GM23248 (cell line): ENCODE data around the gene HNRNPH1. TPM values are rescaled to one million over a fixed set of nuclear protein-coding genes. Genes with fewer than 3 reads are reported as not detected.

Experiments
- DNase-seq: peaks from one replicate; pipeline ENCODE4 v3.0.0-alpha.2; 2015
- H2AFZ ChIP-seq: fragments of 200-600 bp; sonication (generic); 2 replicates; pipeline ENCODE4 v1.6.1; 2016; ENCODE audit warnings: antibody characterized with exemption
- H3F3A ChIP-seq: fragments of 200-600 bp; sonication (generic); 2 replicates; pipeline ENCODE4 v1.6.1; 2016; ENCODE audit warnings: mild to moderate bottlenecking, antibody characterized with exemption, mixed run types; ENCODE audit not compliant: insufficient read depth
- H3K27ac ChIP-seq: fragments of 200-600 bp; sonication (generic); 2 replicates; pipeline ENCODE4 v1.5.1; 2016; ENCODE audit warnings: mild to moderate bottlenecking
- H3K27me3 ChIP-seq: fragments of 200-600 bp; sonication (generic); replicated peaks from 2 replicates; pipeline ENCODE4 v1.6.1; 2016; ENCODE audit warnings: mild to moderate bottlenecking; ENCODE audit not compliant: insufficient read depth
- H3K36me3 ChIP-seq: fragments of 200-600 bp; sonication (generic); 2 replicates; pipeline ENCODE4 v1.6.1; 2016; ENCODE audit warnings: low read depth, mild to moderate bottlenecking
- H3K4me1 ChIP-seq: fragments of 200-600 bp; sonication (generic); 2 replicates; pipeline ENCODE4 v1.6.1; 2016; ENCODE audit warnings: mild to moderate bottlenecking; ENCODE audit not compliant: insufficient read depth
- H3K4me2 ChIP-seq: fragments of 200-600 bp; sonication (generic); one replicate; pipeline ENCODE4 v1.6.1; 2016; ENCODE audit warnings: mild to moderate bottlenecking; ENCODE audit not compliant: unreplicated experiment
- H3K4me3 ChIP-seq: fragments of 200-600 bp; sonication (generic); 2 replicates; pipeline ENCODE4 v1.5.1; 2016; ENCODE audit warnings: mild to moderate bottlenecking
- H3K79me2 ChIP-seq: fragments of 200-600 bp; sonication (generic); 2 replicates; pipeline ENCODE4 v1.6.1; 2016; ENCODE audit warnings: mild to moderate bottlenecking; ENCODE audit not compliant: insufficient read depth
- H3K9ac ChIP-seq: fragments of 200-600 bp; sonication (generic); 2 replicates; pipeline ENCODE4 v1.6.1; 2016; ENCODE audit warnings: mild to moderate bottlenecking
- H3K9me2 ChIP-seq: fragments of 200-600 bp; sonication (generic); 2 replicates; pipeline ENCODE4 v1.6.1; 2016; ENCODE audit warnings: mixed run types, mild to moderate bottlenecking, moderate library complexity; ENCODE audit not compliant: insufficient read depth
- H3K9me3 ChIP-seq: fragments of 200-600 bp; sonication (generic); one replicate; pipeline ENCODE4 v1.6.1; 2017; ENCODE audit warnings: low read depth
- H4K20me1 ChIP-seq: fragments of 200-600 bp; sonication (generic); 2 replicates; pipeline ENCODE4 v1.6.0; 2016; ENCODE audit not compliant: insufficient read depth
- EZH2 ChIP-seq: fragments of 200-600 bp; sonication (generic); IDR thresholded peaks from 2 replicates; pipeline ENCODE4 v1.6.1; 2018; ENCODE audit warnings: antibody characterized with exemption, mild to moderate bottlenecking; ENCODE audit not compliant: insufficient read depth, poor library complexity, severe bottlenecking
- EZH2phosphoT487 ChIP-seq: fragments of 200-600 bp; sonication (generic); IDR thresholded peaks from 2 replicates; pipeline ENCODE4 v1.6.1; 2018; ENCODE audit warnings: antibody characterized with exemption, moderate library complexity, mild to moderate bottlenecking, low read depth; ENCODE audit not compliant: insufficient read depth
- WGBS, 2 experiments: methylation state at CpG; one replicate each; pipeline ENCODE4 v1.1.6; 2015 to 2017; ENCODE audit warnings: low lambda C conversion rate in 2 of 2, low coverage in 1 of 2; ENCODE audit errors: missing lambda C conversion rate in 2 of 2; 5-methylcytosine and 5-hydroxymethylcytosine counted together
- in situ Hi-C: fragments of 300-500 bp; cut with MboI; formaldehyde crosslinking; loops from 2 replicates; pipeline ENCODE4 v1.15.0; 2020
- polyA plus RNA-seq: library from polyadenylated mRNA; unstranded; fragments of >200 nt; fragmentation: Nextera tagmentation; extraction: Ambion mirVana; gene quantifications from 2 replicates; pipeline ENCODE4 v1.2.1, GENCODE V29; 2016
- total RNA-seq: library from RNA; depleted of rRNA; stranded (reverse); fragments of >200 nt; shearing (Covaris generic); gene quantifications from 2 replicates; pipeline ENCODE4 v1.2.3, GENCODE V29; 2014

The HNRNPH1 gene
- total and polyA plus RNA-seq, 2 experiments from 2014 or later: 163 to 220 TPM

DNA sequence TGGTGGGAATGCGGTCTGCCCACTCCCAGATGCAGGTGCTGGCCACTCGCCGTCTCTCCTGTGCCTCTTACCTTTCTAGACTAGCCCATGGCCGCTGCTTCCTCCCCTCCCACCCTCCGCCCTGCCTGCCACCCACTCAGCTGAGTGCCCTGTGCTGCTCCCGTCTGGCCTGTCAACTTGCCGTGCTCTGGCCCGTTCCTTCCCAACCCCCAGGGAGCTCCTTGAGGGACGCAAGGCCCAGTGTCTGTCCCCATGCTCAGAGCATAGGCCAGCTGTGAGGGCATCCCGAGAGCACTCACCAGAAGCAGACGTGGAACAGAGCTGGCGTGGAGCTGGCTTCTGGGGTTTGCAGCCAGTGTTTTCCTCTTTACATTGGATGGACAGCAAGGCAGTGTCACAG is 20.2 kb downstream of the HNRNPH1 start:
- Histone ChIP-seq H3F3A (peaks cover 40% of the 10 kb centered on the region), H4K20me1 (no peaks in the 10 kb centered on the region; the same call in 1 of the 2 replicates), H3K9me3 (no peaks in the 10 kb centered on the region), H3K9ac (no peak overlapping the region), H3K27me3 (no peaks in the 10 kb centered on the region), H3K4me1 (no peaks in the 10 kb centered on the region), H3K79me2 (no peaks in the 10 kb centered on the region), H3K9me2 (no peaks in the 10 kb centered on the region), H3K36me3 (no peaks in the 10 kb centered on the region; the same call in 1 of the 2 replicates), H2AFZ (no peak overlapping the region), H3K4me2 (no peak overlapping the region), H3K4me3 (no peak overlapping the region), H3K27ac (no peak overlapping the region)
- TF ChIP-seq EZH2phosphoT487 (no peak), EZH2 (no peak)
- in situ Hi-C loops: no loop called here
- DNase-seq: no peak
- 83 to 93% methylated on average over 6 to 12 of the region's 12 CpGs for WGBS, 2 experiments

DNA sequence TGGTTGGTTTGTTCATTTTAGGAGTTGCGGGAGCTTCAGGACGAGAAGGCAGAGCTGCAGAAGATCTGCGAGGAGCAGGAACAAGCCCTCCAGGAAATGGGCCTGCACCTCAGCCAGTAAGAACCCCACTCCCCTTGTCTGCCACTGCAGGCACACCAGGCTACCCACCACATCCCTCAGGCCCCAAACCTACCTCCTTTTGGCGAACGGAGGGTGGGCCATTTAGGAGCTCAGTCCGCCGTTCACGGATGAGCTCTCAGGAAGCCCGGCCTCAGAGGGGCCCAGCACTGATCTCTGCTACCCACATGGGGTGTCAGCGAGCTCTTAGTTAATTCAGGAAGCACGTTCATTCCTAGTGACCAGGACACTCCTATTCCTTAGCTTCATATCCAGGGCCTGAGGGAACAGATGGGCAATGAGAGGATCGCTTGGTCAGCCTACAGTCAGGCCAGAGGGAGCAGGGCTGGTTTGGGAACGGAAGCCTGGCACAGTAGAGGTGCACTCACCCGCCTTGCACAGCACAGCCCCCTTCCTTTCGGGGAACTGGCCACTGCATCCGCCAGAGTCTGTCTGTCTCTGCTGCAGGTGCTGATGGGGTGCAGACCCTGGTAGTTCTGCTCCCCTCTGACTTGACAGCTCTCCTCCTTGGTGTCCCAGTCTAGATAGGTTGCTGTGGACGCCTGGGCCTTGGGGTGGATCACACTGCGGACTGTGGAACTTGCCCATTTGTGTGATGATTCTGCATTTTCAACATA is 21.4 kb downstream of the HNRNPH1 start:
- TF ChIP-seq EZH2phosphoT487: no peak
- TF ChIP-seq EZH2: no peak
- H3K4me2 ChIP-seq: no peak overlapping the region
- no peaks in the 10 kb centered on the region for H3K9me2 ChIP-seq
- H3K27ac ChIP-seq: no peak overlapping the region
- no peak overlapping the region for H2AFZ ChIP-seq
- peaks cover 5% of the 10 kb centered on the region; the same call in 1 of the 2 replicates for H3K36me3 ChIP-seq
- H4K20me1 ChIP-seq: no peaks in the 10 kb centered on the region
- no peak overlapping the region for H3K4me3 ChIP-seq
- peaks cover 28% of the 10 kb centered on the region for H3F3A ChIP-seq
- in situ Hi-C loops: no loop called here
- 89 to 94% methylated on average over 18 of the region's 18 CpGs for WGBS, 2 experiments
- H3K9ac ChIP-seq: no peak overlapping the region
- H3K4me1 ChIP-seq: no peaks in the 10 kb centered on the region
- no peaks in the 10 kb centered on the region for H3K9me3 ChIP-seq
- no peaks in the 10 kb centered on the region for H3K79me2 ChIP-seq
- H3K27me3 ChIP-seq: no peaks in the 10 kb centered on the region
- no peak for DNase-seq

DNA sequence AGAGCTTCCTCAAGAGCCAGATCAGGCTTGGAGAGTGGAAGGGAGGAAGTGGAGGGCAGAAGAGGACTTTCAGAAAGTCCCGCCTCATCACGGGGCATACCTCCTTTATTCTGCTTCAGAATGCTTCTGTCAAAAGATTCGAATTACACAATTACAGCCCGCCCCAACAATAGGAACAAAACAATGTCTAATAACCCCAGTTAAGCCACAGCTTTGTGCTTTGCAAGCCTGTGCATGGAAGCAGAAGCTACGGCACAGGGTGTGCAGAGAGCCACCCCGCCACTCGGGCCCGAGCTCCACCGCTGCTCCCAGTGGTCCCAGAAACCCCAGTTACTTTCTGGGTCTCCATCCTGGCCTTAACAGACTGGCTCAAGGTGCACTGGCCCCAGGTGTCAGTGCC is 23.5 kb downstream of the HNRNPH1 start:
- H3K27me3 ChIP-seq: no peaks in the 10 kb centered on the region
- H3K4me3 ChIP-seq: no peak overlapping the region
- peaks cover 18% of the 10 kb centered on the region; the same call in 1 of the 2 replicates for H3K36me3 ChIP-seq
- no peaks in the 10 kb centered on the region for H3K9me3 ChIP-seq
- H2AFZ ChIP-seq: no peak overlapping the region
- H3K4me2 ChIP-seq: no peak overlapping the region
- no peak overlapping the region for H3K9ac ChIP-seq
- no peaks in the 10 kb centered on the region for H4K20me1 ChIP-seq
- peaks cover 9% of the 10 kb centered on the region; the same call in 1 of the 2 replicates for H3F3A ChIP-seq
- TF ChIP-seq EZH2phosphoT487: no peak
- TF ChIP-seq EZH2: no peak
- in situ Hi-C loops: no loop called here
- H3K4me1 ChIP-seq: no peaks in the 10 kb centered on the region
- no peaks in the 10 kb centered on the region for H3K79me2 ChIP-seq
- no peak overlapping the region for H3K27ac ChIP-seq
- no peak for DNase-seq
- H3K9me2 ChIP-seq: no peaks in the 10 kb centered on the region
- WGBS, 2 experiments: 88 to 90% methylated on average over 8 to 9 of the region's 9 CpGs

DNA sequence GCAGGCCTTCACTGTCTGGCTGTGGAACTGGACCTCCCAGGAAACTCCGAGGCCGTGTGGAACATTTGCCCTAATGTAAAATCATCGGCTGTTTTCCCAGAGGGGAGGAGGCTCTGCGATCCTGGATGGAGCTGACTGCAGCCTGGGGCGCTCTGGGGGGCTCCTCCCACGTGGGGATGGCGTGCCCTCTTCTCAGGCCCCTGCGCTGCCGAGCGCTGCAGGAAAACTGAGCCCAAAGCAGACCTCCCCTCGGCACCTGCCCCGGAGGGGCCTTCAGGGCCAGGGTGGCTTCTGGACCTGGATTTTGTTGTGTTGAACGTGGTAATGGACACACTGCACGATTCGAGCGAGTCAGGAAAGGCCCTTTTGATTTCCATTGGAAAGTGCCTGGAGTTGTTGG is 23.9 kb downstream of the HNRNPH1 start:
- Histone ChIP-seq H3K4me1 (no peaks in the 10 kb centered on the region), H3F3A (peaks cover 5% of the 10 kb centered on the region; the same call in 1 of the 2 replicates), H3K27me3 (no peaks in the 10 kb centered on the region), H4K20me1 (no peaks in the 10 kb centered on the region), H3K4me3 (no peak overlapping the region), H3K27ac (no peak overlapping the region), H2AFZ (no peak overlapping the region), H3K9me3 (no peaks in the 10 kb centered on the region), H3K4me2 (no peak overlapping the region), H3K79me2 (no peaks in the 10 kb centered on the region), H3K36me3 (peaks cover 18% of the 10 kb centered on the region; the same call in 1 of the 2 replicates), H3K9me2 (no peaks in the 10 kb centered on the region), H3K9ac (no peak overlapping the region)
- 90 to 91% methylated on average over 16 of the region's 16 CpGs for WGBS, 2 experiments
- DNase-seq: no peak
- TF ChIP-seq EZH2phosphoT487 (no peak), EZH2 (no peak)
- in situ Hi-C loops: no loop called here
